Dendritic cell treated with granulocyte-macrophage colony-stimulating factor and Interleukin-4, amounts not matched to agents 40 ng/mL and 50 ng/mL, for 4 days (primary cell): Measurements from ENCODE around the gene DNAH1.
"Not testable (repeated sequence)": the region's sequence is repeated elsewhere in the genome, so short reads cannot be mapped to it uniquely, and the experiment has no call there.

Experiments
- H3K27ac Mint-ChIP-seq: one replicate; pipeline ENCODE4 v1.8.0; 2022; ENCODE audit warnings: mild to moderate bottlenecking, mixed read lengths
- H3K27me3 Mint-ChIP-seq: one replicate; pipeline ENCODE4 v1.8.0; 2022; ENCODE audit warnings: mild to moderate bottlenecking, mixed read lengths
- H3K36me3 Mint-ChIP-seq: one replicate; pipeline ENCODE4 v1.8.0; 2022; ENCODE audit warnings: low read depth, mixed read lengths
- H3K4me1 Mint-ChIP-seq: one replicate; pipeline ENCODE4 v1.8.0; 2022; ENCODE audit warnings: low read depth, mixed read lengths
- H3K4me3 Mint-ChIP-seq: one replicate; pipeline ENCODE4 v1.8.0; 2022; ENCODE audit warnings: mild to moderate bottlenecking, moderate library complexity, mixed read lengths
- H3K9me3 Mint-ChIP-seq: one replicate; pipeline ENCODE4 v1.8.0; 2022; ENCODE audit warnings: mixed read lengths
- intact Hi-C: fragments of 100-400 bp; cut with micrococcal nuclease; formaldehyde crosslinking; loops from one replicate; pipeline ENCODE4 v1.15.0; 2022

The DNAH1 gene

DNA sequence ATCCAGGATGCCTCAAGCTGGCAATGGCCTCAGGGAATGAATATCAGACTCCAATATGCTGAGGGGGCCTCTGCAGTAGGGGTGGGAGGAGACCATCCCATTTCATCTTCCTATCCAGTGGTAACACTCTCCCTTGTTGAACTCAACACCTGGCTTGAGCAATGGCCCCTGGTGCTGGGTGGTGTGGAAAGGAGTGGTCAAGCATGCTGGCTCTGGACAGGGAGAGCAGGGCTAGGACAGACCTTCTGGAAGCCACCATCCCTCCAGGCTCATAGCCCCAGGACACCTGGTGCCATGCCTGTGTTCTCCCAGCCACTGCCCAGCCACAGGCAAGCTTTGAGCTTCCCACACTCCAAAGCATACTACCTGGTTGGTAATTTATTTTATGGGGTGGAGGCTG is 9.6 kb downstream of the DNAH1 start:
- Mint-ChIP-seq H3K4me3 (no peak overlapping the region), H3K4me1 (no peaks in the 10 kb centered on the region), H3K27ac (no peak overlapping the region), H3K27me3 (peaks cover 2% of the 10 kb centered on the region), H3K9me3 (no peaks in the 10 kb centered on the region), H3K36me3 (peaks cover 40% of the 10 kb centered on the region)
- intact Hi-C loops, result no loop called here

DNA sequence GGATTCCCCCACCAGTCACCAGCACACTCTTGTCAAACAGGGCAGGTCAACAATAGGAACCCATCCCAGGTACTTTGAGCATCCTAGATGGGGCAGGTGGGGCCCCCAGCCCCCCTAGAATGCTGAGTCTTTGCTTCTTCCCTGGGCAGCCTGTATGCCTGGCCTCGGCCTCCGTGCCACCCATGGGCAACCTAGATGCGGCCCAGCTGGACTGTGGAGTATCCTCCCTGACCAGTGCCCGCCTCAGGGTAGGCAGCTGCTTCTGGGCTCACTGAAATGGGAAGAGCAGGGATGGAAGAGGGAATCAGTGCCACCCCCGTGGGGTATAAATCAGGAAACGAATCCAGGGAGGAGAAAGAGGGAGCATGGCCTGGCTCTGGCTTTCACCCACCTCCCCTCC is 10.9 kb downstream of the DNAH1 start:
- Mint-ChIP-seq H3K4me1 (no peaks in the 10 kb centered on the region), H3K9me3 (no peaks in the 10 kb centered on the region), H3K36me3 (peaks cover 44% of the 10 kb centered on the region), H3K27ac (no peak overlapping the region), H3K4me3 (no peak overlapping the region), H3K27me3 (no peaks in the 10 kb centered on the region)
- intact Hi-C loops, result no loop called here

DNA sequence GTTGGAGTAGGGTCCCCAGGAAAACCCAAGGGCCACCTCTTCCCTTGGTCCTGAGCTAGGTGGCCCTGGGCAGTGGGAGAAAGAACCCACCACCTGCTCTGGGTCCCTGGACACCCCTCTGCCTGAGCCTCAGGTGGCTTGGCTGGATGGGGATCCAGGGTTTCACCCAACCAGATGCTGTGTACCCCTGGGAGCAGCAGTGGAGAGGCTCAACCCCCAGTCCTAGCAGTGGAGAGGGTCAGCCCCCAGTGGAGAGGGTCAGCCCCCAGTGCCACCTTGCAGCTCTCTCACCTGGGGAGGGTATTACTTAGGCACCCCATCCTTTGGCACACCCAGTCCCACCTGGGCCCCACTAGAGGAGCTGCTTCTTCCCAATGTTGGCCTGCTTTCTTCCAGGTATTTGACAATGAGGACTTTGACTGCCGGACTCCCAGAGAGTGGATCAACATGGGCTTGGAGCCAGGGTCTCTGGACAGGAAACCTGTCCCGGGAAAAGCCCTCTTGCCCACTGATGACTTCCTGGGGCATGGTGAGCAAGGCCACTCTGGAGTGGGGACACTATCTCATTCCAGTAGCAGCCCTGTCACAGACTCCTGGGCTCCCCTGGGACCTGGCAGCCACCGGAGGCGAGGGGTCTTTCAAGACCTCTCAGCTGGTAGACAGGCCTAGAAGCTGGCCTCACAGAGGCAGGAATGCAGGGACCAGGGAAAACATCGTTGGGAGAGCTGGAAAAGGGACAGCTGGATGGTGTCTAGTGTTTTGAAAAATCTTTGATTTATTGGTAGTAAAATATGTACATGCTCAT is 11.6 kb downstream of the DNAH1 start:
- no peaks in the 10 kb centered on the region for H3K27me3 Mint-ChIP-seq
- intact Hi-C loops, result no loop called here
- no peaks in the 10 kb centered on the region for H3K9me3 Mint-ChIP-seq
- H3K4me3 Mint-ChIP-seq, result no peak overlapping the region
- peaks cover 48% of the 10 kb centered on the region for H3K36me3 Mint-ChIP-seq
- no peak overlapping the region for H3K27ac Mint-ChIP-seq
- H3K4me1 Mint-ChIP-seq, result no peaks in the 10 kb centered on the region

DNA sequence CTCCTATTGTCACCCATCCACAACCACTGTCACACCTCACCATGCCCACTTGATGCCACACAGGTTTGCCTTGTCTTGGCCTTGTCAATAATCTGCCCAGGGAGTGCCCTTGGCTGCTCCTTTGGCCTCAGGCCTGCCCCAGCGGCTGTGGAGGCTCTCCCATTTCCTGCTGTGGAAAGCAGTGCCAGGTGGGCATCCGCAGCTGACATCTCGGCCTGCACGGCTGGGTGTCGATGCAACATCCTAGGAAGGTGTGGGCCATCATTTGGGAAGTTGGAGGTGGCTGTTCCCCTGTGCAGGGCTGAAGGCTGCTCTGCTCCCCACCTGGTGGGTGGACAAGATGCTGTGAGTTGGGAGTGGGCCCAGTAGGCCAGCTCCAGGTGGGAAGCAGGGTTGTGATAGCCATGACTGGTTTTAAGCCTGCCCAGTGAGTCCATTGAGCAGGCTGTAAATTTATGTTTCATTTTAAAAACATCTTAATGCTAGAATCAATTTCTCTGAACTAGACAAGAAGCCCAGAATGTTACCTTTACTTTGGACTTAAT is 12.5 kb downstream of the DNAH1 start:
- Mint-ChIP-seq H3K4me1 (no peaks in the 10 kb centered on the region), H3K27me3 (no peaks in the 10 kb centered on the region), H3K27ac (no peak overlapping the region), H3K4me3 (no peak overlapping the region), H3K36me3 (peaks cover 40% of the 10 kb centered on the region), H3K9me3 (no peaks in the 10 kb centered on the region)
- intact Hi-C loops, result no loop called here

DNA sequence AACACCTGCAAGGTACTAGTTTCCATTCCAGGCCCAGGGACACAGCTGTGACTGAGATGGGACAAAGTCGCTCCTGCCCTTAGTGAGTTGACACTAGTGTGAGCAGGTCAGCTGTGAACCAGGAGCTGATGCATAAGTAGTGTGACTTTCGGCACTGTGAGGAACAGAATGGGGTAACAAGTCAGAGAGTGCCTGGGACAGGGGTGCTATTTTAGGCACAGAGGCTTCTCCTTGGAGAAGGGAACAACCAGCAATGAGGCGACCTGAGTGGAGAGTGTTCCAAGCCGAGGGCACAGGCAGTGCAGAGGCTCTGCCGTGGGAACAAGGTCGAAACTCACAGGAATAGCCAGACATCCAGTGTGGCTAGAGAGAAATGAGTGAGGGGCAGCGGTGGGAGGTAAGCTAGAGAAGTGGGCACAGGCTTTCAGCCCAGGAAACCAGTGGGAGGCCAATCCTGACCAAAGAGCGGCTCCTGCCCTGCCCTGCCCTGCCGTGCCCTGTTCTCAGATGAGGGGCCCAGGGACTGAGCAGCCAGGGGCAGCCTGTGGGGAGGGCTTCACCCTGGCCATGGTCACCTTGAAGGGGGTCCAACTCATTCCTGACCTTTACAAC is 14.2 kb downstream of the DNAH1 start:
- no peaks in the 10 kb centered on the region for H3K27me3 Mint-ChIP-seq
- H3K4me1 Mint-ChIP-seq, result no peaks in the 10 kb centered on the region
- H3K9me3 Mint-ChIP-seq, result no peaks in the 10 kb centered on the region
- peaks cover 48% of the 10 kb centered on the region for H3K36me3 Mint-ChIP-seq
- H3K27ac Mint-ChIP-seq, result no peak overlapping the region
- no peak overlapping the region for H3K4me3 Mint-ChIP-seq
- intact Hi-C loops, result no loop called here

DNA sequence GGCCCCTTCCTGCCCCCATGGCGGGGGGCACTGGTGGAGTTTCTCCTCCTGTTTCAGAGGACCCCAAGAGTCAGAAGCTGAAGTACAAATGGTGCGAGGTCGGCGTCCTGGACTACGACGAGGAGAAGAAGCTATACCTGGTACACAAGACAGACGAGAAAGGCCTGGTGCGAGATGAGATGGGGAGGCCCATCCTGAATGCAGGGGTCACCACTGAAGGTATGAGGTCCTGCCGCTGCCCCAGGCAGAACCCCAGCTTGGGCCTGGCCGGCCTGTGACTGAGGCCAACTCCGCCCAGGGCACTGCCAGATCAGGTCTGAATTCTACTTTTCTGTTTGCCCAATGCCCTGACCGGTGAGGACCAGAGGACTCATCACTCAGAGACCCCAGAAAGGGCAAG is 15.0 kb downstream of the DNAH1 start:
- intact Hi-C loops, result no loop called here
- Mint-ChIP-seq H3K36me3 (peaks cover 55% of the 10 kb centered on the region), H3K4me3 (no peak overlapping the region), H3K9me3 (no peaks in the 10 kb centered on the region), H3K27ac (no peak overlapping the region), H3K27me3 (no peaks in the 10 kb centered on the region), H3K4me1 (no peaks in the 10 kb centered on the region)

DNA sequence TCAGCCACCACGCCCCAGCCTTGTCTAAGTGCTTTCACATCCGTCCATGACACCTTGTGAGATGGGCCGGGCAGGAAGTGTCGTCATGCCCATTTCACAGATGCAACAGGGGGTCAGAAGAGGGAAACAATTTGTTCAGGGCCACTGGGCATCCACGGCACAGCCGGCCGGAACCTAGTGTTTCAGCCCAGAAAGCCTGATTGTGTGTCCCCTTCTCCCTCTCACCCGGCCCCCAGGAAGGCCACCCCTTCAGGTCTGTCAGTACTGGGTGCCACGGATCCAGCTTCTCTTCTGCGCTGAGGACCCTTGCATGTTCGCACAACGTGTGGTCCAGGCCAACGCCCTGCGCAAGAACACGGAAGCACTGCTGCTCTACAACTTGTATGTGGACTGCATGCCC is 15.8 kb downstream of the DNAH1 start:
- no peaks in the 10 kb centered on the region for H3K4me1 Mint-ChIP-seq
- H3K27ac Mint-ChIP-seq, result no peak overlapping the region
- no peaks in the 10 kb centered on the region for H3K27me3 Mint-ChIP-seq
- H3K36me3 Mint-ChIP-seq, result peaks cover 56% of the 10 kb centered on the region
- H3K4me3 Mint-ChIP-seq, result no peak overlapping the region
- no peaks in the 10 kb centered on the region for H3K9me3 Mint-ChIP-seq
- intact Hi-C loops, result no loop called here

DNA sequence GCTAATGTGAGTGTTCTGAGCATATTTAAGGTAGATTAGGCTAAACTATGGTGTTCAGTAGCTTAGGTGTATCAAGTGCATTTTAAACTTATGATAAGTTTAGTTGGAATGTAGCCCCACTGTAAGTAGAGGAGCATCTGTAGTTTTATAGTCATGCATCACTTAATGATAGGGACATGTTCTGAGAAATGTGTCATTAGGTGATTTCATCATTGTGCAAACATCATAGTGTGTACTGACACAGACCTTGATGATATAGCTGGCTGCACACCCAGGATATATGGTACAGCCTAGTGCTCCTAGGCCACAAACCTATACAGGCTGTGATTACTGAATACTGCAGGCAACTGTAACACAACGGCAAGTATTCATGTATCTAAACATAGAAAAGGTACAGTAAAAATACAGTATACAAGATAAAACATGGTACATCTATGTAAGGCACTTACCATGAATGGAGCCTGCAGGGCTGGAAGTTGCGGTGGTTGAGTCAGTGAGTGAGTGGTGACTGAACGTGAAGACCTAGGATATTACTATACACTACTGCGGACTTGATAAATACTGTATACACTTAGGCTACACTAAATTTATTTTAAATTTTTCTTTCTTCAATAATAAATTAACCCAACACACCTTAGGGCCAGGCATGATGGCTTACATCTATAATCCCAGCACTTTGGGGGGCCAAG is 17.9 kb downstream of the DNAH1 start:
- no peak overlapping the region for H3K27ac Mint-ChIP-seq

DNA sequence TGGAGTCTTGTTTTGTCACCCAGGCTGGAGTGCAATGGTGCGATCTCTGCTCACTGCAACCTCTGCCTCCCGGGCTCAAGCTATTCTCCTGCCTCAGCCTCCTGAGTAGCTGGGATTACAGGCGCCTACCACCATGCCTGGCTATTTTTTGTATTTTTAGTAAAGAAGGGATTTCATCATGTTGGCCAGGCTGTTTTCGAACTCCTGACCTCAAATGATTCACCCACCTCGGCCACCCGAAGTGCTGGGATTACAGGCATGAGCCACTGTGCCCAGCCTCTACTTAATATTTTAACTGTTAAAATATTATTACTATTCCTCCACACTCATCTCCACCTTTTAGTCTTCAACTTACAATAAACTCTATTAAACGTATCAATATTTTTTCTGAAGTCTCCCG is 22.0 kb downstream of the DNAH1 start:
- not testable (repeated sequence) for H3K9me3 Mint-ChIP-seq, H3K4me3 Mint-ChIP-seq, H3K27me3 Mint-ChIP-seq, H3K27ac Mint-ChIP-seq
- H3K4me1 Mint-ChIP-seq, result peaks cover 18% of the 10 kb centered on the region
- intact Hi-C loops, result loop anchor here (2.0 kb wide), 1 partner anchor 107 kb away; no protein-coding TSS in a partner anchor
- peaks cover 61% of the 10 kb centered on the region for H3K36me3 Mint-ChIP-seq

More for the DNA sequence above, 17.9 kb downstream of the DNAH1 start:
- H3K4me1 Mint-ChIP-seq, result no peaks in the 10 kb centered on the region
- intact Hi-C loops, result no loop called here
- no peaks in the 10 kb centered on the region for H3K27me3 Mint-ChIP-seq
- H3K9me3 Mint-ChIP-seq, result no peaks in the 10 kb centered on the region
- no peak overlapping the region for H3K4me3 Mint-ChIP-seq
- peaks cover 60% of the 10 kb centered on the region for H3K36me3 Mint-ChIP-seq

DNA sequence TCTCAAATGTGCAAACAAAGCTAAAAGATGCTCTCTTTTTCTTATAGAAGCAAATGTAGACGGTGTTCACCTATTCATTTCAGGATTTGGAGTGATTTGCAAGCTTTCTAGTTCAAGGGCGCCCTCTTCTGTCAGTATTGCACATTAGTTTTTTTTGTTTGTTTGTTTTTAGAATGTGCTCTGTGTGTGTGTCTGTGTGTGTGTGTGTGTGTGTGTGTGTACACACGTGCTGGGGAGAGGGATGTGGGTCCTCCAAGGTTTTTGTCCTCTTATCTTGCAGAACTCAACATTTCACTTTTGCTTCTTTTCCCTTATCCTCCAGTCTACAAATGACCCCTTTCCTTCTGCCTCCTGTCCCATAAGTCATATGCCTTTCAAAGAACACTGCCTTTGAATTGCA is 23.5 kb downstream of the DNAH1 start:
- H3K9me3 Mint-ChIP-seq, result no peaks in the 10 kb centered on the region
- H3K27ac Mint-ChIP-seq, result no peak overlapping the region
- no peaks in the 10 kb centered on the region for H3K27me3 Mint-ChIP-seq
- H3K4me1 Mint-ChIP-seq, result peaks cover 18% of the 10 kb centered on the region
- intact Hi-C loops, result loop anchor here (1.0 to 2.0 kb wide), 2 partner anchors 48 to 109 kb away; no protein-coding TSS in a partner anchor
- no peak overlapping the region for H3K4me3 Mint-ChIP-seq
- H3K36me3 Mint-ChIP-seq, result peaks cover 69% of the 10 kb centered on the region

DNA sequence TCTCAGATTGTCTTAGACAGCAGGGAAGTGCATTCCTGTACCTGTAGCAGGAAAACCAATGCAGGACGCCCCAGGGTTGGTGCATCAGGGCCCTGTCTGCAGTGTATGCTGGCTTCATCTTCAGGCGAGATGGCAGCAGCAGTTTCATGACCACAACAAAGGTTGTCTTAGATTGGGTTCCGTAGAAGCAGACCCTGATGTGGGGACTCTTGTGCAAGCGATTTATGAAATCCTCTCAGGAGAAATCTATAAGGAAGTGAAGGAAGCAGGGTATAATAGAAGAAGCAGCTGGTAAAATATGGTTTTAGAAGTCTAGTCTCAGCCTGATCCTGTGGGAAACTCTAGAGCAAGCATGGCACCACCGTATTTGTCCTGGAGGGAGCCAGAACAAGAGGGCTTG is 25.0 kb downstream of the DNAH1 start:
- H3K4me1 Mint-ChIP-seq, result peaks cover 18% of the 10 kb centered on the region
- H3K4me3 Mint-ChIP-seq, result no peak overlapping the region
- H3K9me3 Mint-ChIP-seq, result no peaks in the 10 kb centered on the region
- intact Hi-C loops, result no loop called here
- no peaks in the 10 kb centered on the region for H3K27me3 Mint-ChIP-seq
- H3K27ac Mint-ChIP-seq, result no peak overlapping the region
- H3K36me3 Mint-ChIP-seq, result peaks cover 71% of the 10 kb centered on the region

DNA sequence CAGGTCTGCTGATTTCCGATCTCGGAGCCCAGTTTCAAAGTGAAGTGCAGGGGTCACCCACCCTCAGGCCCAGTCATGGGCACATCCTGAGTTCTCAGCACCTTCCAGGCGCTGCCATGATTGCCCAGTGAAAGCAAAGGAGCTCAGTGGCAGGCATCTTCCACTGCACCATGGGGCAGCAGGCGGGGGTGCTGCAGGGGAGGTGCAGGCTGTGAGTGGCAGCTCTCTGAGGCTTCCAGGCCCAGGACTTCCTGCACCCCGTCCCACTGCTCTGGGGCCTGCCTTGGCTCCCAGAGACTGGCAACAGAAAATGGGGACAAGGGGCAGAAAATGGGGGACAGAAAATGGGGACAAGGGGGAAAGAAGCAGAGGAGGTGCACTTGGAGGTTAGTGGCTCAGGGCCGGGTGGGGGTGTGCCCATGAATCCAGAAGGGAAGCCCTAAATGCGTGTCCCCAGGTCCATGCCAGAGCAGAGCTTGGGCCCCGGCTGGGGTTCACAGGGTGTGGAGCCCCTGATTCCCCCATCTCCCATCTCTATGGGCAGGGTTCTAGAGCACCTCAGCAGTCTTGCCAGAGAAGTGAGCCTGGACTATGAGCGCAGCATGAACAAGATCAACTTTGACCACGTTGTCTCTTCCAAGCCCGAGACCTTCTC is 28.0 kb downstream of the DNAH1 start:
- Mint-ChIP-seq H3K4me1 (peaks cover 18% of the 10 kb centered on the region), H3K27me3 (no peaks in the 10 kb centered on the region), H3K4me3 (no peak overlapping the region), H3K36me3 (peaks cover 76% of the 10 kb centered on the region), H3K9me3 (no peaks in the 10 kb centered on the region), H3K27ac (no peak overlapping the region)
- intact Hi-C loops, result no loop called here

DNA sequence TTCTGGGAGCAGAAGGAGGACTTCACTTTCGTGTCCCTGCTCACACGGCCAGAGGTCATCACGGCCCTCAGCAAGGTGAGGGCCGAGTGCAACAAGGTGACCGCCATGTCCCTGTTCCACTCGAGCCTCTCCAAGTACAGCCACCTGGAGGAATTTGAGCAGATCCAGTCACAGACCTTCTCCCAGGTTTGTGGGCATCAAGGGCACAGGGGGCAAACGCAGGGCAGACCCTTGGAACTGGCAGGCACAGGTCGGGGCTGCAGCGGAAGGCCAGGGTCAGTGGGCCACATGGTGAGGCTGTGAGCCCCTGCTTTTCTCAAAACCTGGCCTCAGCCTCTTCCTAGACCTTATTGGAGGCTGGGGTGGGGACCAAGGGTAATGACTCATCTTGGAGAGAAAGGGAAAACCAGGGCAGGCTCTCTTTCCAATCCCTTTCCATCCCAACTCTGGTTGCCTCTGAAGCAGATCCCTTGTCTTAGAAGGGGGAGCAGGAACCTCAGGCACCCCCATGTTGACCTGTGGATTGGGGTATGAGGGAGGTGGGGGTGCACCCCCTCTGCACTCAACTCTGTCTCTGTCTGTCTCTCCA is 29.5 kb downstream of the DNAH1 start:
- no peak overlapping the region for H3K4me3 Mint-ChIP-seq

More for the DNA sequence above, 29.5 kb downstream of the DNAH1 start:
- no peaks in the 10 kb centered on the region for H3K27me3 Mint-ChIP-seq
- peaks cover 13% of the 10 kb centered on the region for H3K4me1 Mint-ChIP-seq
- intact Hi-C loops, result no loop called here
- H3K36me3 Mint-ChIP-seq, result peaks cover 87% of the 10 kb centered on the region
- H3K27ac Mint-ChIP-seq, result no peak overlapping the region
- no peaks in the 10 kb centered on the region for H3K9me3 Mint-ChIP-seq
